ENCODE data around the gene CASD1.

CASD1 gene

DNA sequence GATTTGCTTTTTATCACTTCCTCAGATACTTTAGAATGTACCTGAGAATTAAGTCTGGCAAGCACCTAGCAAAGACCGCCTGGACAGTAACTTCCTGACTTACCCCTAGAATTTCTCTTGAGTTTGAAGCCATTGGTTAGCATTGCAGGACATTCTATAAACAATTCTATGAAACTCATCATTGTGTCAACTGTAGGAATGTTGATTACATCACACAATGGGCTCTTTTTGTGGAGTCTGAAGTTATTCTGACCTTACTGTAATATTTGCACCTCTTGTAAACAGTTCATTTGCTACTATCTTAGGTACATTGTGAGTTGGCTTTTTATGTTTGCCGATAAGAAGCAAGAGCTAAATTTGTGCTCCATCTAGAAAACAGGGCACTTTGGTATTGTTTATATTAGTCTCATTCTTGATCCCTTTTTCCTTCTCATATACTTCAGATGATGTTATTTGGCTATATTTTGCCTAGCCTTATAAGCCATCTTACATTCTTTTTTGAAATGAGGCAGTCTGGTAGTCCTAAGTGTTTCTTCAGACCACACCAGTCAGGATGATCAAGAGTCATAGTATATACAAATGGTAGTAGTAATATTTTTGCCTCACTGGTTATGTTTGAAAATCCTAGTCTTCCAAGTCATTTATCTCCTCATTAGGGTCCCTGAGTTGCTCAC, 52.4 kb downstream of the CASD1 start:
- DNase-seq (ENCODE audit: low read depth): no peak
- no peak for TF ChIP-seq MYC (IDR thresholded peaks at IDR 0.05; ENCODE audit: low read depth, low read length)
- no peak for TF ChIP-seq POLR2A (IDR thresholded peaks at IDR 0.05; ENCODE audit: extremely low read depth, insufficient read length)
- TF ChIP-seq, protein P1, sequence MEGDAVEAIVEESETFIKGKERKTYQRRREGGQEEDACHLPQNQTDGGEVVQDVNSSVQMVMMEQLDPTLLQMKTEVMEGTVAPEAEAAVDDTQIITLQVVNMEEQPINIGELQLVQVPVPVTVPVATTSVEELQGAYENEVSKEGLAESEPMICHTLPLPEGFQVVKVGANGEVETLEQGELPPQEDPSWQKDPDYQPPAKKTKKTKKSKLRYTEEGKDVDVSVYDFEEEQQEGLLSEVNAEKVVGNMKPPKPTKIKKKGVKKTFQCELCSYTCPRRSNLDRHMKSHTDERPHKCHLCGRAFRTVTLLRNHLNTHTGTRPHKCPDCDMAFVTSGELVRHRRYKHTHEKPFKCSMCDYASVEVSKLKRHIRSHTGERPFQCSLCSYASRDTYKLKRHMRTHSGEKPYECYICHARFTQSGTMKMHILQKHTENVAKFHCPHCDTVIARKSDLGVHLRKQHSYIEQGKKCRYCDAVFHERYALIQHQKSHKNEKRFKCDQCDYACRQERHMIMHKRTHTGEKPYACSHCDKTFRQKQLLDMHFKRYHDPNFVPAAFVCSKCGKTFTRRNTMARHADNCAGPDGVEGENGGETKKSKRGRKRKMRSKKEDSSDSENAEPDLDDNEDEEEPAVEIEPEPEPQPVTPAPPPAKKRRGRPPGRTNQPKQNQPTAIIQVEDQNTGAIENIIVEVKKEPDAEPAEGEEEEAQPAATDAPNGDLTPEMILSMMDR (IDR thresholded peaks at IDR 0.05; ENCODE audit: low read depth, low read length): no peak
- TF ChIP-seq, protein P2, sequence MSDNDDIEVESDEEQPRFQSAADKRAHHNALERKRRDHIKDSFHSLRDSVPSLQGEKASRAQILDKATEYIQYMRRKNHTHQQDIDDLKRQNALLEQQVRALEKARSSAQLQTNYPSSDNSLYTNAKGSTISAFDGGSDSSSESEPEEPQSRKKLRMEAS (IDR thresholded peaks at IDR 0.05; ENCODE audit: low read depth, low read length): no peak
- H3K4me3 ChIP-seq (ENCODE audit: low read depth, low read length): no peak overlapping the region

DNA sequence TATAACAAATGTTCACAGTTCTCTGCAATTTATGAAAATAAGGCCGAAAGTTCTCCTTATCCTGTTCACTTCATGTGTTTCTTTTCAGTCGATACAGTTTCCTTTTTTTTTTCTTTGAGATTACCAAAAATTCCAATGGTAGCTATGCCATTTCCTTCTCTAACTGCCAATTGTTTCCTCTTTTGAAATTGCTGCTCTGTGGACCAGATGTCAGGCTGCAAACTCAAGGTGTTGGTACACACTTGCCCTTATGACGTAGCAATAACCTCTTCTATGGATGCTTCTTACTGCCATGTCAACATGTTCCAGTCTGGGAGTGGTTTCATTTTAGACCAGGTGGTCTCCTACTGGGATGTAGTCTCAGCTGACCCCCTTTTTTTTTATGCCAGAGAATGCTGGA, 52.9 kb downstream of the CASD1 start:
- no peak for DNase-seq (ENCODE audit: low read depth)
- H3K4me3 ChIP-seq (ENCODE audit: low read depth, low read length): no peak overlapping the region
- TF ChIP-seq POLR2A (IDR thresholded peaks at IDR 0.05; ENCODE audit: extremely low read depth, insufficient read length) (no peak), MYC (IDR thresholded peaks at IDR 0.05; ENCODE audit: low read depth, low read length) (no peak)
- TF ChIP-seq, protein P2 (IDR thresholded peaks at IDR 0.05; ENCODE audit: low read depth, low read length): no peak
- TF ChIP-seq, protein P1 (IDR thresholded peaks at IDR 0.05; ENCODE audit: low read depth, low read length): no peak

DNA sequence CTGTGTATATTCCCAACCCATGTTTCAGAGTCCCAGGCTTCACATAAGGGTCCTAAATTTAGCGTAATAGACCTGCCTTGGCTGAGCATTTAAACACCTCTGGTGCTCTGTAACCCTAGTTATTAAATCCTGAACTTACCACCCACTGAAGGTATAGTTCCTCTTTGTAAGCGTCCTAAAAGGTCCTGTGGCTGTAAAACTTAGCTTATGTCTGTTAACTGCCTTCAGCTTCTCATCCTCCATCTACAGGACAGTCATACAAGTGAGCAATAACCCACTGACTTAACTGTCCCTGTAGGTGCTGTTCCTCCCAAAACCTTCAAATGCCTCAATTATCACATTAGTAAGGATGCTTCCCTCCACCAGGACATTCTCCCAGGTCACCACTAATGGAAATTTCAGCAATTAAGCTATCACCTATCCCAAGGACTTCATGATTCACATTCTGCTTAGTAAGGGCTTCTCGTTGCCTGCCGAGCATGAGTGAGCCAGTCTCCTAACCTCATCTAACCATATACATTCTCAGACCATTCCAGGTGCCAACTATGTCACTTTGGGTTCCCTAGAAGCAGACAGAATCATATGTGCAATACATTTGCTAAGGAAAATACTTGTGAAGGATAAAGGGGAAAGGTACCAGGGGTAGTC, 55.8 kb downstream of the CASD1 start:
- H3K4me3 ChIP-seq (ENCODE audit: low read depth, low read length): no peak overlapping the region
- TF ChIP-seq POLR2A (IDR thresholded peaks at IDR 0.05; ENCODE audit: extremely low read depth, insufficient read length) (no peak), MYC (IDR thresholded peaks at IDR 0.05; ENCODE audit: low read depth, low read length) (no peak)
- TF ChIP-seq, protein P2 (IDR thresholded peaks at IDR 0.05; ENCODE audit: low read depth, low read length): no peak
- TF ChIP-seq, protein P1 (IDR thresholded peaks at IDR 0.05; ENCODE audit: low read depth, low read length): no peak
- DNase-seq (ENCODE audit: low read depth): no peak

DNA sequence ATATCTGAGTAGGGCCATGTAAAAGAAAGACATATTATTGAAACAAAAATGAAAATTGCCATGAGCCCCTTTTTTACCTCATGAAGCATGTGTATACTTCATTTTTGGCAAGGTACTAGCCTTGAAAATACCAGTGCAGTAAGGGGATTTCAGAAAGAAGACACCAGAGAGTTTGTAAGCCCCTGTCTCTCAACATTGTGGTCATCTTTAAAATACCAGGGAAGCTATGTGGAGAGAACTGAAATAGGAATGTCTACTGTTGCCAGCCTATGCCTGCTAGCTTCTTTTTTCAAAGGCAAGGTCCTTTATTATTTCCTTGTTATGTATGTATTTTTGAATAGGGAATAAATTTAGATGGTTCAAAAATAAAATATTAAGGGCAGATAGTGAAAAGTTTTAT, 57.8 kb downstream of the CASD1 start:
- TF ChIP-seq, protein P1 (IDR thresholded peaks at IDR 0.05; ENCODE audit: low read depth, low read length): no peak
- no peak for DNase-seq (ENCODE audit: low read depth)
- H3K4me3 ChIP-seq (ENCODE audit: low read depth, low read length): no peak overlapping the region

DNA sequence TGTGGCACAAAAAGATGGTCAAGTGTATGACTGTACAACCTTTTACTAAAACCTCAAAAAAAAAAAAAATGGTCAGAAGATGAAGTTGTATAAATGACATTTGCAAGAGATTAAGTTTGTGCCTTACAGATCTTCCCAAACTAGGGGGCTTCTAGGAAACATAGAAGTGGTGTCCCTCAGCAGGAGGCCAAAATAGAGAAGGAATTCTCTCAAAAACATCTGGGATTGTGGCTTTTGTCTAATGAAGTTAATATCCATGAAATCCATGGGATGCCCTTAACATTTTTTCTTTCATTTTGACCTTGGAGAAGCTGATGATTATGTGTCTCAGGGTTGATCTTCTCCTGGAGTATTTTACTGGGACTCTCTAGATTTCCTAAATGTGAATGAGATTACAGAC, 62.2 kb downstream of the CASD1 start:
- DNase-seq (ENCODE audit: low read depth): no peak
- H3K4me3 ChIP-seq (ENCODE audit: low read depth, low read length): no peak overlapping the region
- TF ChIP-seq, protein P1 (IDR thresholded peaks at IDR 0.05; ENCODE audit: low read depth, low read length): no peak
- TF ChIP-seq, protein P2 (IDR thresholded peaks at IDR 0.05; ENCODE audit: low read depth, low read length): no peak
- TF ChIP-seq MYC (IDR thresholded peaks at IDR 0.05; ENCODE audit: low read depth, low read length): no peak
- TF ChIP-seq POLR2A (IDR thresholded peaks at IDR 0.05; ENCODE audit: extremely low read depth, insufficient read length): no peak
